HuH-7 (cell line): Measurements from ENCODE around the gene NBEAL2.
"Not testable (repeated sequence)": the region's sequence is repeated elsewhere in the genome, so short reads cannot be mapped to it uniquely, and the experiment has no call there.

Source experiments
- DNase-seq: peaks from one replicate; pipeline ENCODE4 v3.0.0; 2011; ENCODE audit warnings: low spot score

The NBEAL2 gene

DNA sequence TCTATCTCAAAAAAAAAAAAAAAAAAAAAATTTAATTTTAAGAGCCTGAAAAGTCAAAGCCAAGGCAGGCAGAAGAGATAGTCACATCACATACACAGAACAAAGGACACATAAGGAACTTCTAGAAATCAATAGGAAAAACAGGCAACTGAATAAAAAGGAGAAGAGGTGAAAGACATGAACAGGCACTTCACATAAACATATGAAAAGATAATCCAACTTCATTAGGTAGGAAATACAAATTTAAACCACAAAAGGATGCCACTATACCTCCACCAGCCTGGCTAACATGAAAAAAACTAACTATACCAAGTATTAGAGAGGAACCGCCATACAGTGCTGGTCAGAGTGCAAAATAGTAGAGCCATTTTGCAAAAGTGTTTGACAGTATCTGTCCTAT, 17.0 kb upstream of the NBEAL2 start:
- no peak for DNase-seq

DNA sequence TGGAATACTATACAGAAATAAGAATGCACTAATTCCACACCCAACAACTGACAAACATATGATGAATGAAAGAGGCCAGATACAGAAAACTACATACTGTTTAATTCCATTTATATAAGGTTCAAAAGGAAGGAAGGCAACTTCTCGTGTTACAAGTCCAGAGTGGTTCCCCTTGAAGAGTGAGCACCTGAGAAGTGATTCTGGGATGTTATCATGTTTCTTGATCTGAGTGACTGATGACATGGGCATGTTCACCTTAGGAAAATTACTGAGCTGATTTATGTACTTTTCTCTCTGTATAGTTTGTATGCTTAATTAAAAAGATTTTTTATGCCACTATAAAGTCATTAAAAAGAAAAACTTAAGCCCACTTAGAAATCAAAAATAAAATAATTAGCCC, 16.5 kb upstream of the NBEAL2 start:
- DNase-seq = no peak

DNA sequence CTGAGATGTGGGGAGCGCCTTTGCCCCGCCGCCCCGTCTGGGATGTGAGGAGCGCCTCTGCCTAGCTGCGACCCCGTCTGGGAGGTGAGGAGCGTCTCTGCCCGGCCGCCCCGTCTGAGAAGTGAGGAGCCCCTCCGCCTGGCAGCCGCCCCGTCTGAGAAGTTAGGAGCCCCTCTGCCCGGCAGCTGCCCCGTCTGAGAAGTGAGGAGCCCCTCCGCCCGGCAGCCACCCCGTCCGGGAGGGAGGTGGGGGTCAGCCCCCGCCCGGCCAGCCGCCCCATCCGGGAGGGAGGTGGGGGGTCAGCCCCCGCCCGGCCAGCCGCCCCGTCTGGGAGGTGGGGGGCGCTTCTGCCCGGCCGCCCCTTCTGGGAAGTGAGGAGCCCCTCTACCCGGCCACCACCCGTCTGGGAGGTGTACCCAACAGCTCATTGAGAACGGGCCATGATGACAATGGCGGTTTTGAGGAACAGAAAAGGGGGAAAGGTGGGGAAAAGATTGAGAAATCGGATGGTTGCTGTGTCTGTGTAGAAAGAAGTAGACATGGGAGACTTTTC, 15.4 kb upstream of the NBEAL2 start:
- DNase-seq = not testable (repeated sequence)

DNA sequence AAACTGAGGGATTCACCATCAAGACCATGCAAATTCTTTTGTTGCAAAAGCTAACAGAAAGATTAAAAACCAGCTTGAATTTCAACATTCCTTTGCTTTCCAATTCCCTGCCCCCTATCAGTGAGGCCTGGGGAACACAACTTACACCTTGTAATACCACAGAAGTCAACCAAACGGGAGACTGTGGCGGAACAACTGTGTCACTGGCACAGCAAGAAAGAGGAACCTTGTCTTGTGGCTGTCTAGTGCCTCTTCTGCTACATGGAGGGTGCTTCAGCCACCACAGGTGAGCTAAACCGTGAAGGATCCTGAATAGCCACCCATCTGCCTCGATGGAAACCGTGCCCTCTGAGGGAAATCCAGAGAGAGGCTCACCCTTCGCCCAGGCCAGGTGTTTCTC, 14.3 kb upstream of the NBEAL2 start:
- no peak for DNase-seq

DNA sequence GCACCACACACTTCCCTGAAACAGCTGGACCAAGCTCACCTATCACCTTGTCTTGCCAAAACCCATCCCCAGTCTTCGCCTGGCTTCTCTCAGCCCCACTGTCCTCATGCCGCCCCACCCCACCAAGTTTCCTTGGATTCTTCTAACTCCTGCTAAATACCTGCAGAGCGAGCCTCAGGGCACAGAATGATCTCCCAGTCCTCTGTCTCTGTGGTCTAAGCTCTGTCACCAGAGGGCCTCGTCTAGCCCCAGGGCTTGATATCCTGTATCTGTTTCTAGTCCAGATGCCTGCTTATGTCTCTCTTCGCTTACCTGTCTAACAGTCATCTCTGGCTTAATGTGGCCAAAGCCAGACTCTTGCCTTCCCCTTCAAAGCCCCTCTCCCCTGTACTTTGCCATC, 12.7 kb upstream of the NBEAL2 start:
- DNase-seq = no peak

DNA sequence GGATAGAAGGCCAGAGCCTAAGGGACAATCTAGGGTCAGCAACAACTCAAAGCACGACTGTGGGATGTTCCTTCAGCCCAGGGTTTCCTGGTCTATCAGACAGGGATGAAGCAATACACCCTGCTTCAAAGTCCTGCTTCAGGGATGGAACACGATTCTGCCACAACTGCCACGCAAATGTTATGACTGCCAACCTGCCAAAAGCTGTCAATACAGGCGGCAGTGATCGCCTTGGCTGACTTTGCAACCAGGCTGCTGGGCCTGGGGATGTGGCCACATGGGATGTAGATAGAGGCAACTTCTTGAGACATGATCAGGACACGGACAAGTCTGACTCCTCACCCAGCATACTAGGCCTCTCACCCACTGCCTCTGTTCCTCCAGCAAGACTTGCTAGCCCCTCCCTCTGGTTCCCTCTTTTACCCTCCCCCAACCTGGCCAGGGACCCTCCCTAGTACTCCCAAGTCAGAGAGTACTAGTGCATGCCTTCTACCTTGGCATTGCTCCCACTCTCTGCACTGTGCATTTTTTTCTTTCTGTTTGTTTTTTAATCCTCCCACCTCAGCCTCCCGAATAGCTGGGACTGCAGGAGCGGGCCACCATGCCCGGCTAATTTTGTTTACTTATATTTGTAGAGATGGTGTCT, 10.6 kb upstream of the NBEAL2 start:
- DNase-seq = no peak

DNA sequence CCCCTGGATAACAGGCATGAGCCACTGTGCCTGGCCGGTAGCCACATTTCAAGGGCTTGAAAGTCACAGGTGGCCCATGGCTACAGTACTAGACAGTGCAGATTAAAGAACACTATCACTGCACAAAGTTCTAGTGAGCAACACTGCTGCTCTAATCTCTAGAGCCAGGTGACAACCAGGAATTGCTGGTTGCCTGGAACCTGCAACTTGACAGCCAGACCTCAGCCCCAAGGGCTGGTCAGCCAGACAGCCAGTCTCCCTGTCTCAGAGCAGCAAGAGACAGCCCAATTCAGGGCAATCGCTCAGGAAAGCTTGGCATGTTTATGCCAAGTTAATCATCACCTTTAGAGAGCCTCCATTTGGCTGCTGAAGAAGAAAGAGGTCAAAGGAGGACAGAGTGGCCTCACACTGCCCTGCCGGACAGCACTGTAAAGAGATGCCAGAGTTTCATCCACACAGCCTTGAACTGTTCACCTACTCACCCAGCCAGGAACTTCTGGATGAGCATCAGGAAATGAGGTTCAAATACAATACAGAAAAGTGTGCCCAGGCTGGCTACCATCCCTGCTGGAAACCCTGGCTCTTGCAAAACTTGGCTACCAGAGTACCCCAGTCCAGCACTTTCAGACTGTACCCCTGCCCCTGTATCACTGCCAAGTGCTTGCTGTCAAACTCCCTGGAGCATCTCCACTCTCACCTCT, 8.9 kb upstream of the NBEAL2 start:
- DNase-seq = peak; percentile 52

DNA sequence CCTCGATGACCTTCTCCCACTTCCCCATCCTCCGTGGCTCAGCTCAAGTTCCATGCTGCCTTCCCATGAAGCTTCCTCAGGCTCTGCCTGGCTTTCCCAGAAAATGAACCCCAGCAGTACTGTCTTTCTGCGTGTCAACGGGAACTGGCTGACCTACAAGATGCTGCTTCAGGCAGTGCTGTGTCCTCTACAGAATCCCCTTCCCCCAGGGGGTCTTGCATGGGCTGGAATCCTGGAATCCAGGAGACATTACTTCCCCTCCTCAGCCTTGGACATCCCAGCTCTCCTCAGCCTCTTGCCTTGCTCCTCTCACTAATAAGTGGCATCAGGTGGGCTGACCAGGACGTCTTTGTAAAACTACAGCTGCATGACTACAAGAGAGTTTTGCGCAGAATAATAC, 8.3 kb upstream of the NBEAL2 start:
- DNase-seq = no peak

DNA sequence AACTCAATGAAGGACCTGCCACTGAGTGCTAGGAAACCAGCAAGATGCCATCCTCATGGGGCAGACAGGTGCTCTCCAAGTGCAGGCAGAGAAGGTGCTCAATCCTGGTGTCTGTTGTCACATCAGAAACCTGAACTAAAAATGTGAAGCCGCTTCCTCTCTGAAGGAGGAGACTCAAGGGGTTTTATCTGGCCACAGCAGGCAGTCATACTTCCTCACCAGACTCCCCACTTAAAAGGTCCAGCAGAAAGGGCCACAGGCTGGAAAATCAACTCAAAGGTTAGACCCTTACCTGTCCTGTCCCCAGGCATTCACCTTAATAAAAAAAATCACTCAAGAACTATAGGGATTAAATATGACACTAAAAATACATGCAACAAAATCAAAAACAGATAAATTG, 7.7 kb upstream of the NBEAL2 start:
- DNase-seq = no peak

DNA sequence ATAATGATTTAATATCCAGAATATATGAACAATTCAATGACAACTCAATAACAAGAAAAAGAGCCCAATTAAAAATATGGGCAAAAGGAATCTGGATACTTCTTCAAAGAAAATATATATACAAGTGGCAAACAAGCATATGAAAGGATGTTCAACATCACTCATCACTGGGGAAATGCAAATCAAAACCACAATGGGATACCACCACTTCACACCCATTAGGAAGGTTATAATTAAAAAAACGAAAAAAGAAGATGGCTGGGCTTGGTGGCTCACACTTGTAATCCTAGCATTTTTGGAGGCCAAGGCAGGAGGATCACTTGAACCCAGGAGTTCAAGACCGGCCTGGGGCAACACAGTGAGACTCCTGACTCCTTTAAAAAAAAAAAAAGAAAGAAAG, 7.1 kb upstream of the NBEAL2 start:
- no peak for DNase-seq

DNA sequence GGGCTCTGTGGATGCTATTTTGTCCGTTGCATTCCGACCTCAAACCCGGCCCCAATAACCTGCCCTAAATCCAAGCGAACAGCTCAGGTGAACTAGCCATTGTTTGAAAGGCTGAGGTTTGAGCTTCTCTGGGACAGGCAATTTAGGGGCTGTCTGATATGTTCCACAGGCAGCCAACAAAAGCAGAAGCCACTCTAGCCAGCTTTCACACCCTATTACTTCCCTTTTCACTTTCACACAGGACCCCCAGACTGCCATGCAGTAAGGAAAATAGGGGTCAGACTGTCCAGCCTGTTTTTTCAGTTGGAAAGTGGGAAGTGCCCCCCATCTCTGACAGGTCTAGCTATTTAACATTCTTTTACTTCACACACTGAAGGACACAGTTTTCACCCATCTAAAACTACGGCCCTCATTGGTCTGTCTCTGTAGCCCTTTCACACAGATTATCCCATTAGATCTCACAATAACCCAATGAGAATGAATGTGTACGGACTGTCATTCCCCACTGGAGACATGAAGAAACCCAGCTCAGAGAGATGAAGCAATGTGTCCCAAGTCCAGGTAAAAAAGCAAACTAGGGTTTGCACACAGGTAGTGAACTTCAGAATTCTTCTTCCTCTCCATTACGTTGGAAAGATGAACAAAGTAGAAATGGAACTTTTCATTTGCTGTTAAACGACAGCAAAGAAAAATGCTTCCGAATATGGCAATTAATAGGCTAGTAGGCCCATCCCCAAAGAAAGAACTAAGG, 4.9 kb upstream of the NBEAL2 start:
- DNase-seq = no peak

DNA sequence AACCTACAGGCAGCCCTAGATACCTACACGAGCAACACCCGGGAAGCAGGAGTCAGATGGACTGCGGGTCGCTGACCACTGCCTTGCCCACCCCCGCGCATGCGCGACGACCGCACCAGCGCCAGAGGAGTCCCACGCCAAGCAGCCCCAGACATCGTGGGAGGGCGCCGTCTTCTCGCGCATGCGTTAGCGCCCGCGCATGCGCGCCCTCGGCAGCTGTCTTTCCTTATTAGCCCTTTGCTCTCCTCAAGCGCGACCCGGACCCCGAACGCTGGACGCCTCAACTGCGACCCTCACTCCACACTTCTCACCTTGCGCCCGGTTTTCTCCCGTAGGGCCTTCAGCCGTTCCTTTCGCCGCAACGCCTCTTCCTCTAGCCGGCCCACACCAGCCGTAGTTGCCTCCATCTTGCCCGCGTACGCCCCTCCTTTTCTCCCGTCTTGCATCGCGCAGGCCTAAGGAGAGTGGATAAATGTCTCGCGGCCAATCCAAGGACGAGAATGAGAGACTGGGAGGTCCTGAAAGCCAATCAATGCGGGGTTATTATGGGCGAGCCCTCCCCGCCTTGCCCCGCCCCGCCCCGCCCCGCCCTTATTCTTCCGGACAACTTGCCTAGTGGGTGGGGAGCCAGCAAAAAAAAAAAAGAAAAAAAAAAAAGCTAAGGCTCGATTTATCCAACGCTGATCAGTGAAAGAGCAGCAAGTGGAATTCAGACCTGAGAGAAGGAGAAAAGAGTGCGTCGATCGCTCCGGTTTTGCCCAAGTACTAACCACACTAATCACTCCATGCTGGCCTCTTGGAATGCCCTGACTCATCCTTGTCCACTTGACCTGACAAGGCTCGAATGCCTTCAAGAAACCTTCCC, 2.9 kb upstream of the NBEAL2 start, which contains the start of gene CCDC12:
CCDC12 (minus strand) TSS at position 420 of the 865 bp plus-strand sequence; CDS start at position 407, 13 bp downstream.
- DNase-seq = peak; percentile 99

DNA sequence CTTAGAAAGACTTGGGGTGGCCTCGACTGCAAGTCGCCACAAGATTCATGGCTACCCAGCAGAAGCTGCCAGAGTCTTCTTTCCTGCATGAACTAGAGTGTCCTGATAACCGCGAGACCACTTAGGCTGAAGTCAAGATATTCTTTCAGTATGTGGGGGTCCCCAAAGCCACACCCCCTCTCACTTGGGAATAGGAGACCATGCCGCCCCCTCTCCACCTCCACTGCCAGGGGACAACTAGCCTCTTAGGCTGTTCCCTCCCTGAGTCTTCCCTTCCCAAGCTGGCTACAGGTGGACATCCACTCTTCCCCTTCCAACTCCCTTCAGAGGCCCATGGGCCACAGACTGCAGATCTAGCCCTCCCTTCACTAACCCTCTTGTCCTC, 1.7 kb upstream of the NBEAL2 start:
- no peak for DNase-seq

DNA sequence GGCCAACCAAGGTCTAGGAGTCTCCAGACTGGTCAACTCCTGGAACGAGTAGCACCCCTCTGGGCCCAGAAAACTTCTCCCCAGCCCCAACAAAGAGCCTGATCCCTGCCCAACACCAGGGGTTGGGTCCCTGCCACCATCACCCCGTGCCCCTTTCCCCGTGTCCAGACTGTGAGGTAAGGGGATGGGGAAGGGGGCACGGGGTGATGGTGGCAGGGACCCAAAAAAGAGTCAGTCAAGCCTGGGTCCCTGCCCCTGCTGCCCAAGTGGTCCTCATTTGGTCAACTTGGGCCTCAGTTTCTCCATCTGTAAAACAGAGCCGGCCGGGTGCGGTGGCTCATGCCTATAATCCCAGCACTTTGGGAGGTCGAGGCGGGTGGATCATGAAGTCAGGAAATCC, 1.1 kb upstream of the NBEAL2 start:
- DNase-seq = no peak

DNA sequence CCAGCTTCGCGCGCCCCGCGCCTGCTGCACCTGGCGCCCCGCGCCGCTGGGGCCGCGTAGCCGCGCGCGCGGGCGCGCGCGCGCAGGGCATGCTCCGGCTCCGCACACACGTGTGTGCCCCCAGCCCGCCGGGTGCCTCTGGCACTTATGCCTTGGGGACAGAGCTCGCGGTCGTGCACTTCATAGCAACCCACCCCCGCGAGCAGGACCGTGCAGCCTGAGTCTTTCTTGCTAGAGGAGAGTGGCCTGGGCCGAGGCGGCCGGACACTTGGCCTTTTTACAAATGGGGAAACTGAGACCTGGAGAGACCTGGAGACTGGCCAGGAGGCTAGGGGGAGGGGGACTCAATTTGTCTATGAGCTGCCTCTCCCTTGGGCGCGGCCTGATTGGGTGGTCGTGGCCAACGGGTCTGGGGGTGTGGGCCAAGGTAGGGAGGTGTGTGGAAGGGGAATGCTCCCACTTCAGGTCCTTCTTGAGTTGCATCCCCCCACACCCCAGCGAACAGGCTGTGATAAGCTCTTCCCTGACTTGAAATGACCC, 562 bp downstream of the NBEAL2 start:
- no peak for DNase-seq

DNA sequence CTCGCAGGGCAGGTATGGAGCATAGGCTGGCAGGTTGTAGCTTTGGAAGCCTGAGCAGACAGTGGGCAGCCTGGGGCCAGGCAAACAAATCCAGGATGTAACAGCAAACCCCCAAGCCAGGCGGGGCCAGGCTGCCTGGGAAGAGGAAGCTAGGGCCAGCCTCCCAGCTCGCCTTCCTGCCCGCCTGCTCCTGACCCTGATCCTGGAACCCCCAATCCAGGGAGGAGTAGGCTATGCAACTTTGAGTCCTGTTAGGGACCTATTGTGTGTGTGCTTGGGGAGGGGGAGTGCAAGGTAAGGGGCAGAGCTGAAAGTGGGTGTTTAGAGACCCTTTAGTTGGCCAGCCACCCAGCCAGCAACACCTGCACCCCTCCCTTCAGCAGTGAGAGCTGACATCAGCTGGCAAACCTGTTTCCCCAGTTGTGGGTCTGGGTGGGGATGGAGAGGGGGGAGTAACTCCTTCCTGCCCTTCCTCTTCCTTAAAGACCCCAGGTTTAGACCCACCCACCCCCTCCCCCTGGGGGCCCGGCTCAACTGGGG, 2.5 kb downstream of the NBEAL2 start:
- DNase-seq = no peak

DNA sequence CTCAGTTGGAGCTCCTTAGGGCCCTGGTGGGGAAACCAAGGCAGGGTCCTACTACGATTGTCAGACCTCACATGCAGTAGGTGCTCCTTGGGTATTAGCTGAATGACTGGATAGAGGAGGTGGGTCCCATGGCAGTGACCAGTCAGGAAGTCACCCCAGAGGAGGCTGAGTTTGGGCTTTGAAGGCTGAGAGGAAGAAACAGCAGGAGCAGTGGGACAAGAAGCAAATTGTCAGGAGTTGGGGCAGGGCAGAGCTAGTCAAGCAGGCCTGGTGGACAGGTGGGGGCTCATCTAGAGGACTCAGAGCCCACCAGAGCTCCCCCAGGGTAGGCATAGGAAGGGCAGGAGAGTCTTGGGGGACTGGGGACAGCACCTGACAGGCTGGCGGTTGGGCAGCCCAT, 3.1 kb downstream of the NBEAL2 start:
- DNase-seq = no peak

DNA sequence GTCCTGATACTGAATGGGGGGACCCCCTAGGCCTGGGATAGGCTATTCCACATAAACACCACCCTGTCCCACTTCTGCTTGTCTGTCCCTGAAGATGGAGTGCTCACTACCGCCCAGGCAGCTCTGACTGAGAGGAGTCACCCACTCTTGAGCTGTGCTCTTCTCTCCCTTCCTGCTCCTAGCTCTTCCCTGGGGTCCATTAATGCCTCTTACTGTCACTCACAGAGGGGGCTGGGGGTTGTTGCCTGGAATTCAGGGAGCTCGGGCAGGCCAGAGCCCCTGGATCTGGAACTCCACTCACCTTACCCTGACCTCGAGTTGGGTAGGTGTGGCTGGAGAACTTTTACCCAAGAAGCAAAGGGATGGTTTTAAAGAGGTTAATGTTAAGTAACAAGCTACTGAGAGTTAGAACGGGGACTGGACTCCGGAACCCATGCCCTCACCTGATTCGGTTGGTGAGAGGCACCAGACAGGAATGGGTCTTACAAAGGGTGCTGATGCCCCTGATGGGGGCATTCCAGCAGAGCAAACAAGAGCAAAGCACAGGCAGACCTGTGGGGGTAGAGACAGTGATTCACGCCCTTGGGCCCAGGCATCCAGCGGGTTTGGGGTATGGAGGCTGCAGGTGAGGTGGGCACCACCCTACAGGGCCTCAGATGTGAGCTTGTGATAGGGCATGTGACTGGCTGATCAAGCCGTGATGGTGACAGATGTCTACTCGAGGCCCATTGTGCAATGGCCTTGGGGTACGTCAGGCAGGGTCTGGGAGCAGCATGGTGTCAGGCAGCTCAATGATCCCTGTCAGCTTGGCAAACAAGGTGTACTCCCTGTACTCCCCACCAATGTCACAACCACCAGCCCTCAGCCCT, 5.4 kb downstream of the NBEAL2 start:
- DNase-seq = no peak

DNA sequence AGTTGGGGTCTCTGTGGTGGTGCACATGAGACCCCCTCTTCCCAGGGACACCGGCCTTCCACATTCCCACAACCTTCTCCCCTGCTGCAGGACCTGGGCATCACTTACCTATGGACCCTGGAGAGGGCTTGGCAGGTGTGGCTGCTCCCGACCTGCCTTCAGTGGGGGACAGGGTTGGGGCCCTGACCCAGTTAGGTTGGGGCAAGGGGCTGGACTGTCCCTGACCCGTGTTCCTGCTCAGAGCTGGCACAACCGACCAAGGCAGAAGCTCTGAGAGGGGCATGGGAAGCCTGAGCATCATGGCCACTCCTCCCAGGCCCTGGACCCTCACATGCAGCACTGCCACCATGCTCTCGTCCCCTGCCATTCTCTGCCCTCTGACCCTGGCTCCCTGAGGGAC, 6.1 kb downstream of the NBEAL2 start:
- no peak for DNase-seq

DNA sequence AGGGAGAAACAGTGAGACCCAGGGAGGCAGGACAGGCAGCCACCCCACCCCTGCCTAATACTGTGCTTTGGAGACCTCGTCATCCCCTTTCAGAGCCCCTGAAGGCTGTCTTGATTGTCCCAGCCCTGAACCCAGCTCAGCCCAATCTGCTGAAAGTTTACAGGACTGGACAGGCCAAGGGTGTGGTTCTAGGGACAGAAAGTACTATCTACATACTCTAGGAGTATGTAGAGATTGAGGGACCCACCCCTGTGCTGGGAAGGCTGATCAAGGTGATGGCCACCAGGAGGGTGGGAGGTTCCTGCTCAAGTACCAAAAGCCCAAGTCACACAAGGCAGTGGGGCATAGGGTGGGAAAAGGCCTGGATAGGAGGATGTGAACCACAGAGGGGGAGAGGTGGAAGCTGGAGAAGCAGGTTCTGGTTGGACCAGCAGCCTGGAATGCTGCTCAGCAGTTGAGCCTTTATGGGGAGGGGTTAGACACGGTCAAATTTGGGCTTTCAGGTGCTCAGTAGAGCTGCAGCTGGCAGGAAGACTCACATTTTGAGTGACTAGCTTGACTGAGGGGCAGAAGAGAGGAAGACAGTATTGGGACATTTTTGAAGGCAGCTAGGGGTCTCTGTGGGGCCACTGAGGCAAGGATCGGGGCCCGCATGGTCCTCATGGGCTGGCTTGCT, 6.7 kb downstream of the NBEAL2 start:
- no peak for DNase-seq
